ENCODE data around the gene MYO1G. TPM values are rescaled to one million over a fixed set of nuclear protein-coding genes. Genes with fewer than 3 reads are reported as not detected.
"Not testable (repeated sequence)": the region's sequence is repeated elsewhere in the genome, so short reads cannot be mapped to it uniquely, and the experiment has no call there.

MYO1G gene
- total RNA-seq, 2 experiments from 2014 or later = 399 to 403 TPM

DNA sequence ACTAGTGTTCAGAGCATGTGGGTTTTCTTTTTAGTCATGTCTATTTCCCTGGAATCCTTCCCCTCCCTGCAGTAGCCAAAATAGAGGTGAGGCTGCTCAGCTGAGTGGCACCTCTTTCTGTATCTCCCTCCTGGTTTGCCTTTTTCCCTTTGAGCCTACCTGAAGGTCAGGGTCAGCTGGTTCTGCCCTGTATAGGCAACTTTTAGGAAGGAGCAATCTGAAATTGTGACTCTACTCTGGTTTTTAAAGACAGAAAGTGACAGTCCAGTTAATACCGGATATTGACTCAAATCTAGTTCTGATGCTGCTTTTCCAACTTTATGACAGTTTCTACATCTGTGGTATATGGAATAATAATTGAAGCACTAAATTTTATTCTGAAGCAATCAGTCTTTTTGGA is 47.2 kb upstream of the MYO1G start:
- ChIA-PET POLR2A (interaction anchor here (1.1 to 5.9 kb wide), 4 partner anchors 10 to 85 kb away, joined by 4 to 46 read pairs (median 12); partner anchors contain the start of gene TBRG4), CTCF (interaction anchor here (0.6 to 2.9 kb wide), 4 partner anchors 10 to 48 kb away, joined by 3 to 13 read pairs (median 4); no protein-coding TSS in a partner anchor)
- H3K9me3 Mint-ChIP-seq = peaks cover 3% of the 10 kb centered on the region
- DNase-seq = no peak
- H3K27ac Mint-ChIP-seq = peak overlapping the region; percentile 73
- TF ChIP-seq, protein P1, sequence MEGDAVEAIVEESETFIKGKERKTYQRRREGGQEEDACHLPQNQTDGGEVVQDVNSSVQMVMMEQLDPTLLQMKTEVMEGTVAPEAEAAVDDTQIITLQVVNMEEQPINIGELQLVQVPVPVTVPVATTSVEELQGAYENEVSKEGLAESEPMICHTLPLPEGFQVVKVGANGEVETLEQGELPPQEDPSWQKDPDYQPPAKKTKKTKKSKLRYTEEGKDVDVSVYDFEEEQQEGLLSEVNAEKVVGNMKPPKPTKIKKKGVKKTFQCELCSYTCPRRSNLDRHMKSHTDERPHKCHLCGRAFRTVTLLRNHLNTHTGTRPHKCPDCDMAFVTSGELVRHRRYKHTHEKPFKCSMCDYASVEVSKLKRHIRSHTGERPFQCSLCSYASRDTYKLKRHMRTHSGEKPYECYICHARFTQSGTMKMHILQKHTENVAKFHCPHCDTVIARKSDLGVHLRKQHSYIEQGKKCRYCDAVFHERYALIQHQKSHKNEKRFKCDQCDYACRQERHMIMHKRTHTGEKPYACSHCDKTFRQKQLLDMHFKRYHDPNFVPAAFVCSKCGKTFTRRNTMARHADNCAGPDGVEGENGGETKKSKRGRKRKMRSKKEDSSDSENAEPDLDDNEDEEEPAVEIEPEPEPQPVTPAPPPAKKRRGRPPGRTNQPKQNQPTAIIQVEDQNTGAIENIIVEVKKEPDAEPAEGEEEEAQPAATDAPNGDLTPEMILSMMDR (IDR thresholded peaks at IDR 0.05) = no peak
- no peak overlapping the region for H3K4me3 Mint-ChIP-seq
- no peak for ATAC-seq
- intact Hi-C loops (cut with micrococcal nuclease) = no loop called here
- no peaks in the 10 kb centered on the region for H3K27me3 Mint-ChIP-seq
- H3K36me3 Mint-ChIP-seq (ENCODE audit: low read depth) = peaks cover 61% of the 10 kb centered on the region
- peaks cover 65% of the 10 kb centered on the region for H3K4me1 Mint-ChIP-seq (ENCODE audit: low read depth)

DNA sequence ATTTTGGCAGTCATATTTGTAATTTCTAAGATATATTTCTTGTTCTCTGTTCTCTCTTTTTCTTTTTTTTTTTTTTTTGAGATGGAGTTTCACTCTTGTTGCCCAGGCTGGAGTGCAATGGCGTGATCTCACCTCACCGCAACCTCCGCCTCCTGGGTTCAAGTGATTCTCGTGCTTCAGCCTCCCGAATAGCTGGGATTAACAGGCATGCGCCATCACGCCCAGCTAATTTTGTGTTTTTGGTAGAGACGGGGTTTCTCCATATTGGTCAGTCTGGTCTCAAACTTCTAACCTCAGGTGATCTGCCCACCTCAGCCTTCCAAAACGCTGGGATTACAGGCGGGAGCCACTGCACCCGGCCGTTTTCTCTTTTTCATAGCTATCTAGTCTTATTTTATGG is 46.7 kb upstream of the MYO1G start:
- DNase-seq; H3K9me3 Mint-ChIP-seq; H3K27me3 Mint-ChIP-seq; ATAC-seq; H3K4me3 Mint-ChIP-seq; intact Hi-C loops (cut with micrococcal nuclease): not testable (repeated sequence)
- Mint-ChIP-seq H3K36me3 (ENCODE audit: low read depth) (peaks cover 61% of the 10 kb centered on the region), H3K4me1 (ENCODE audit: low read depth) (peaks cover 69% of the 10 kb centered on the region), H3K27ac (peak overlapping the region; percentile 73)
- ChIA-PET POLR2A (interaction anchor here (1.0 to 5.9 kb wide), 4 partner anchors 9 to 23 kb away, joined by 3 to 46 read pairs (median 4); no protein-coding TSS in a partner anchor), CTCF (interaction anchor here (0.6 to 2.9 kb wide), 4 partner anchors 11 to 48 kb away, joined by 3 to 13 read pairs (median 4); no protein-coding TSS in a partner anchor)

- TF ChIP-seq, protein P1 (IDR thresholded peaks at IDR 0.05) = no peak
- Mint-ChIP-seq H3K27ac (no peak overlapping the region), H3K4me3 (no peak overlapping the region), H3K27me3 (no peaks in the 10 kb centered on the region), H3K4me1 (ENCODE audit: low read depth) (peaks cover 57% of the 10 kb centered on the region), H3K9me3 (peaks cover 3% of the 10 kb centered on the region), H3K36me3 (ENCODE audit: low read depth) (peaks cover 51% of the 10 kb centered on the region)
- no peak for ATAC-seq
- intact Hi-C loops (cut with micrococcal nuclease) = no loop called here
- ChIA-PET CTCF (no interaction called here), POLR2A (interaction anchor here (1.0 to 5.9 kb wide), 4 partner anchors 10 to 30 kb away, joined by 3 to 46 read pairs (median 16); partner anchors contain the start of gene CCM2)
- DNase-seq = no peak
Observed at GRCh38 chr7:45024126-45024744, 45.4 kb upstream of the MYO1G start.

DNA sequence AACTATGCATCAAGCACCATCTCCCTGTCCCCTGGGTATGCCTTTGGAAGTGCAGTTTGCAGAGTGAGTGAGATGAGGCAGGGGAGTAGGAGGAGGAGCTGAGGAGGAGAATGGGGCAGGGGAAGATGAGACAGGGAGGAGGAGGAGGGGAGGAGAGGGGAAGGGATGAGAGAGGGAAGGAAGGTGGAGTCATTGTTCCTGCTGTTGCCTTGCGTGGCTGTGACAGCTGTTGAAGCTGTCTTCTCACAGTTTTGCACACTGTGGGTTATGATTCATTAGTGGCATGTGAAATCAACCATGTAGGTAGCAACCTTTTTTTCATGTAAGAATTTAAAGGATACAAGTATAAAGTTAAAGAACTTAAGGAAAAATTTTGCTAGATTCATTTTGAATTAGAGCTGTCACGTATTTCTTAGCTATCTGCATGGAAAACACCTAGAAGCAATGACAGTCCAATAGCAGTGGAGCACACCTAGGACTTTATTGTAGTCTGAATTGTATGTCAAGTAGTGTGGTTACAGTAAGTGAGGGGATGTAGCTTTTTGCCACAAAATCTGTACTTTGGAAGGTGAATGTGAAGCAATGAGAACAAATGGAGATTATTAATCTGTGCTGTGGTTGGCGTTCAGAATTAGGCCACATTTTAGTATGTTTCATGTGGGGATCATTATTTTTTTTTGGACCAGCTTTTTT is 42.9 kb upstream of the MYO1G start:
- Mint-ChIP-seq H3K9me3 (peaks cover 3% of the 10 kb centered on the region), H3K4me1 (ENCODE audit: low read depth) (peaks cover 36% of the 10 kb centered on the region), H3K27ac (peak overlapping the region; percentile 70), H3K36me3 (ENCODE audit: low read depth) (peaks cover 37% of the 10 kb centered on the region), H3K4me3 (no peak overlapping the region), H3K27me3 (no peaks in the 10 kb centered on the region)
- intact Hi-C loops (cut with micrococcal nuclease) = no loop called here
- ATAC-seq = peak; percentile 79
- ChIA-PET POLR2A (interaction anchor here (0.8 to 4.7 kb wide), 8 partner anchors 11 to 136 kb away, joined by 3 to 28 read pairs (median 4); partner anchors contain the start of genes CCM2, MYO1G and PURB), CTCF (interaction anchor here (1.4 to 1.7 kb wide), 3 partner anchors 19 to 64 kb away, joined by 3 to 6 read pairs (median 5); no protein-coding TSS in a partner anchor)
- DNase-seq = peak; percentile 34
- TF ChIP-seq, protein P1 (IDR thresholded peaks at IDR 0.05) = no peak

DNA sequence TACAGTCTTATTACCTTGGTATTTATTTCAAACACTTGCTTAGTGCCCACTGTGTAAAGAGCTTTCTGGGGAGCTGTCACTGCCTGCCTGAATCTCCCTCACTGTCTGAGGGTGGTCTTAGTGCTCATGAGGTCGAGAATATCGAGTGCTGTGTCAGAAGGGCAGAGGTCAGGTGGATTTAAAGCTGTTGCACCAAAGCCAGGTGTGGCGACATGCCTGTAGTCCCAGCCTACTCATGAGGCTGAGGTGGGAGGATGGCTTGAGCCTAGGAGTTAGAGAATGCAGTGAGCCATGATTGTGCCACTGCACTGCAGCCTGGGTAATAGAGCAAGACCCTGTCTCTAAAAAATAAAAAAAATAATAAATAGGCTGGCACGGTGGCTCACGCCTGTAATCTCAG is 42.1 kb upstream of the MYO1G start:
- no peak overlapping the region for H3K27ac Mint-ChIP-seq
- peaks cover 32% of the 10 kb centered on the region for H3K4me1 Mint-ChIP-seq (ENCODE audit: low read depth)
- H3K4me3 Mint-ChIP-seq = no peak overlapping the region
- DNase-seq = no peak
- intact Hi-C loops (cut with micrococcal nuclease) = no loop called here
- TF ChIP-seq, protein P1 (IDR thresholded peaks at IDR 0.05) = no peak
- ChIA-PET POLR2A (interaction anchor here (1.5 to 4.7 kb wide), 2 partner anchors 20 to 89 kb away, joined by 4 to 28 read pairs; partner anchors contain the start of gene CCM2), CTCF (interaction anchor here (1.4 to 1.6 kb wide), 2 partner anchors 19 to 63 kb away, joined by 3 to 5 read pairs; no protein-coding TSS in a partner anchor)
- H3K27me3 Mint-ChIP-seq = no peaks in the 10 kb centered on the region
- no peak for ATAC-seq
- peaks cover 37% of the 10 kb centered on the region for H3K36me3 Mint-ChIP-seq (ENCODE audit: low read depth)
- peaks cover 3% of the 10 kb centered on the region for H3K9me3 Mint-ChIP-seq
